Vagina (tissue), 2 donors: ENCODE measurements around the gene GRIN2C. TPM values are rescaled to one million over a fixed set of nuclear protein-coding genes. Genes with fewer than 3 reads are reported as not detected.
A peak's percentile ranks its signal among the peaks of the same experiment; 100 is the strongest.
"Not testable (repeated sequence)": the region's sequence is repeated elsewhere in the genome, so short reads cannot be mapped to it uniquely, and the experiment has no call there.

Source experiments
- DNase-seq, 2 donors: peaks; one replicate each; pipeline ENCODE4 v3.0.0-alpha.2; 2017; ENCODE audit errors: extremely low spot score in 2 of 2
- H3K27ac ChIP-seq: fragments of 200-600 bp; sonication (generic); one replicate; pipeline ENCODE4 v1.5.1; 2019
- H3K27me3 ChIP-seq: fragments of 200-600 bp; sonication (generic); one replicate; pipeline ENCODE4 v1.5.1; 2019
- H3K36me3 ChIP-seq, 2 donors: fragments of 200-600 bp; sonication (generic); one replicate each; pipeline ENCODE4 v1.5.1; 2017 to 2019
- H3K4me1 ChIP-seq: fragments of 200-600 bp; sonication (generic); one replicate; pipeline ENCODE4 v1.5.1; 2019
- H3K4me3 ChIP-seq, 2 donors: fragments of 200-600 bp; sonication (generic); 1 replicate in 1 of 2; 2 replicates in 1 of 2; pipeline ENCODE4 v1.5.1; 2016 to 2019
- H3K9me3 ChIP-seq: fragments of 200-600 bp; sonication (generic); one replicate; pipeline ENCODE4 v1.5.1; 2019
- POLR2A ChIP-seq, 2 donors: fragments of 450-650 bp; IDR thresholded peaks; one replicate each; pipeline ENCODE4 v1.6.1; 2017; ENCODE audit warnings: antibody characterized with exemption in 2 of 2, mild to moderate bottlenecking in 2 of 2, moderate library complexity in 2 of 2
- POLR2AphosphoS5 ChIP-seq, 2 donors: sonication (generic); formaldehyde crosslinking; IDR thresholded peaks; one replicate each; pipeline ENCODE4 v1.9.0; 2017; ENCODE audit warnings: antibody characterized with exemption in 2 of 2, mild to moderate bottlenecking in 2 of 2, low read depth in 1 of 2; ENCODE audit not compliant: insufficient read depth in 1 of 2
- intact Hi-C: fragments of 100-400 bp; cut with DNase I; formaldehyde crosslinking; loops from one replicate; pipeline ENCODE4 v1.15.1; 2023
- total RNA-seq: library from RNA; depleted of rRNA; stranded (reverse); fragments of >200 nt; gene quantifications from one replicate; pipeline ENCODE4 v1.2.3, GENCODE V29; 2016
- TF ChIP-seq, protein P1 (sequence below), 3 experiments: fragments of 450-650 bp in 2 of 3; fragments of 200-600 bp in 1 of 3; sonication (generic) in 1 of 3; IDR thresholded peaks; one replicate each; pipeline ENCODE4 v1.5.1; 2017 to 2019; ENCODE audit warnings: antibody characterized with exemption in 3 of 3, mild to moderate bottlenecking in 2 of 3, moderate library complexity in 2 of 3

GRIN2C gene
- total RNA-seq: not detected

DNA sequence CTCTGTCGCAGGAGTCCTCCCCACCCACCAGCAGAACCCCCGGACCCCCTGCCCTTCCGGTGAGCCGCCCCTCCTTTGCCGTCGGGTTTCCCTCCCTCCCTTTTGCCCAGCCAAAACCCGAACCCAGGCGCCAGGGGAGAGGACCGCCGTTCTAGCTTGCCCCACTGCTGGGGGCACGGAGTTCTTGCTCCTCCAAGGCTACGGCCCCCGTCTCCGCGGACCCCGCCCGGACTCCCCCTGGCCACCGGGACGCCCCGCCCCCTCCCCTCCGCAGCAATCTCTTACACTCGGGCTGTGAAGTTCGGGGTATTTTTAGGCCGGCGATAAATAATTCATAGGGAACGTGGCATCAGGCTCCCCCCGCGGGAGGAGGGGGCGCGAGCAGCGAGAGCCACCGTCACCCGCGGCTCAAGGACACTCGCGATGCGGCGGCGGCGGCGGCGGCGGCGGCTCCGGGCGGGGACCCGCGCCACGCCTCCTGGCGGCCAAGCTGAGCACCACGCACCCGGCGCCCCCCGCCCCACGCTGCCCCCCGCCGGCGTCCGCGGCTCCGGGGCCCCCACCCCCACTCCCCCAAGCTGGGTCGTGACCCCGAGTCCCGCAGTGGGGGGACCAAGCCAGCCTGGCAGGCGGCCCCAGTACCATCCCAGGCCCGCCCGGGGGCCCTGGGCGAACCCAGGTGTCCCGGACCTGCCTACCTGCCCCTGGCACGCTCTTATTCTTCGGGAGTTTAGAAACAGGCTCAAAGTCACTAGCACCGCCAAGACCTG lies at the start of gene GRIN2C:
GRIN2C (minus strand) TSS at position 427 of the 770 bp plus-strand sequence. CDS start 4,793 bp downstream, outside the sequence.
- no peak for DNase-seq
- Histone ChIP-seq H3K4me3 (peak within 1 kb of the TSS; percentile 21 to 39), H3K36me3 (no peaks in the 10 kb centered on the region), H3K4me1 (peaks cover 25% of the 10 kb centered on the region), H3K9me3 (no peaks in the 10 kb centered on the region), H3K27me3 (peaks cover 17% of the 10 kb centered on the region), H3K27ac (no peak within 1 kb of the TSS)
- intact Hi-C loops: loop anchor here (5.0 kb wide), 1 partner anchor 67 kb away; no protein-coding TSS in a partner anchor
- no peak for TF ChIP-seq POLR2A (IDR thresholded peaks at IDR 0.05)
- TF ChIP-seq, protein P1, sequence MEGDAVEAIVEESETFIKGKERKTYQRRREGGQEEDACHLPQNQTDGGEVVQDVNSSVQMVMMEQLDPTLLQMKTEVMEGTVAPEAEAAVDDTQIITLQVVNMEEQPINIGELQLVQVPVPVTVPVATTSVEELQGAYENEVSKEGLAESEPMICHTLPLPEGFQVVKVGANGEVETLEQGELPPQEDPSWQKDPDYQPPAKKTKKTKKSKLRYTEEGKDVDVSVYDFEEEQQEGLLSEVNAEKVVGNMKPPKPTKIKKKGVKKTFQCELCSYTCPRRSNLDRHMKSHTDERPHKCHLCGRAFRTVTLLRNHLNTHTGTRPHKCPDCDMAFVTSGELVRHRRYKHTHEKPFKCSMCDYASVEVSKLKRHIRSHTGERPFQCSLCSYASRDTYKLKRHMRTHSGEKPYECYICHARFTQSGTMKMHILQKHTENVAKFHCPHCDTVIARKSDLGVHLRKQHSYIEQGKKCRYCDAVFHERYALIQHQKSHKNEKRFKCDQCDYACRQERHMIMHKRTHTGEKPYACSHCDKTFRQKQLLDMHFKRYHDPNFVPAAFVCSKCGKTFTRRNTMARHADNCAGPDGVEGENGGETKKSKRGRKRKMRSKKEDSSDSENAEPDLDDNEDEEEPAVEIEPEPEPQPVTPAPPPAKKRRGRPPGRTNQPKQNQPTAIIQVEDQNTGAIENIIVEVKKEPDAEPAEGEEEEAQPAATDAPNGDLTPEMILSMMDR (IDR thresholded peaks at IDR 0.05): no peak
- TF ChIP-seq POLR2AphosphoS5 (IDR thresholded peaks at IDR 0.05; ENCODE audit: insufficient read depth in 1 of 2, low read depth in 1 of 2): no peak

DNA sequence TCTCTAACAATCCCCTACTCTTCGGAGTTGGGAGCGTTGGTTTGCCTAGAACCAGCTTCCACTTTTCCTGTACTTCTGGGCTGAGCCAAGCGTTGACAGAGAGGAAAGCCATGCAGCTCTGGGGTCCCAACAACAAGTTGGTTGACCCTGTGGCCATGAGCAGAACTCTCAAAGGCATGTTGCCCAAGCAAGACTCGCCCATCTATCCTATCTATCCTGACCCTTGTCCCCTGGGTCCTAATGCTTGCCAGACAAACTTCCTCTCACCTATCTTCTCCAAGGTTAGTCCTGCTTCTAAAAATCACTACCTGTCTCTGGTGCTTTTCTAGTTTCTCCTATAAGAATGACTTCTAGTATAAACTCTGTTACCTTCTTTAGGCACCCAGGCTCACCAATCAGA lies 49.4 kb upstream of the GRIN2C start:
- intact Hi-C loops: not testable (repeated sequence)

DNA sequence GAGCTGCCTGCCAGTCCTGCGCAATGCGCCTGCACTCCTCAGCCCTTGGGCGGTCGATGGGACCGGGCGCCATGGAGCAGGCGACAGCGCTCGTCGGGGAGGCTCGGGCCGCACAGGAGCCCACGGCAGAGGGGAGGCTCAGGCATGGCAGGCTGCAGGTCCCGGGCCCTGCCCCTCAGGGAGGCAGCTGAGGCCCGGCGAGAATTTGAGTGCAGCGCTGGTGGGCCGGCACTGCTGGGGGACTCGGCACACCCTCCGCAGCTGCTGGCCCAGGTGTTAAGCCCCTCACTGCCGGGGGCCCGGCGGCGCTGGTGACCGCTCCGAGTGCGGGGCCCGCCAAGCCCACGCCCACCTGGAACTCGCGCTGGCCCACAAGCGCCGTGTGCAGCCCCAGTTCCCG lies 47.3 kb upstream of the GRIN2C start:
- Histone ChIP-seq H3K4me1 (no peaks in the 10 kb centered on the region), H3K27ac (no peak overlapping the region), H3K27me3 (no peaks in the 10 kb centered on the region), H3K4me3 (no peak overlapping the region), H3K36me3 (no peaks in the 10 kb centered on the region), H3K9me3 (no peaks in the 10 kb centered on the region)
- no peak for DNase-seq
- intact Hi-C loops: no loop called here
- TF ChIP-seq POLR2AphosphoS5 (IDR thresholded peaks at IDR 0.05; ENCODE audit: insufficient read depth in 1 of 2, low read depth in 1 of 2) (no peak), POLR2A (IDR thresholded peaks at IDR 0.05) (no peak)
- TF ChIP-seq, protein P1 (IDR thresholded peaks at IDR 0.05): no peak

More for the DNA sequence above, 49.4 kb upstream of the GRIN2C start:
- H3K27ac ChIP-seq, H3K27me3 ChIP-seq, H3K36me3 ChIP-seq, DNase-seq, H3K4me1 ChIP-seq, H3K4me3 ChIP-seq, H3K9me3 ChIP-seq: not testable (repeated sequence)

DNA sequence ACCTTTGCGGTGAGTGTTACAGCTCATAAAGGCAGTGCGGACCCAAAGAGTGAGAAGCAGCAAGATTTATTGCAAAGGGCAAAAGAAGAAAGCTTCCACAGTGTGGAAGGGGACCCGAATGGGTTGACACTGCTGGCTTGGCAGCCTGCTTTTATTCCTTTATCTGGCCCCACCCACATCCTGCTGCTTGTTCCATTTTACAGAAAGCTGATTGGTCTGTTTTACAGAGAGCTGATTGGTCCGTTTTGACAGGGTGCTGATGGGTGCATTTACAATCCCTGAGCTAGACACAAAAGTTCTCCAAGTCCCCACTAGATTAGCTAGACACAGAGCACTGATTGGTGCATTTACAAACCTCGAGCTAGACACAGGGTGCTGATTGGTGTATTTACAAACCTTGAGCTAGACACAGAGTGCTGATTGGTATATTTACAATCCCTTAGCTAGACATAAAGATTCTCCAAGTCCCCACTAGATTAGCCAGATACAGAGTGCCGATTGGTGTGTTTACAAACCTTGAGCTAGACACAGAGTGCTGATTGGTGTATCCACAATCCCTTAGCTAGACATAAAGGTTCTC lies 46.6 kb upstream of the GRIN2C start:
- H3K4me1 ChIP-seq, H3K4me3 ChIP-seq, H3K27ac ChIP-seq, DNase-seq, intact Hi-C loops, H3K9me3 ChIP-seq, H3K36me3 ChIP-seq, H3K27me3 ChIP-seq: not testable (repeated sequence)

DNA sequence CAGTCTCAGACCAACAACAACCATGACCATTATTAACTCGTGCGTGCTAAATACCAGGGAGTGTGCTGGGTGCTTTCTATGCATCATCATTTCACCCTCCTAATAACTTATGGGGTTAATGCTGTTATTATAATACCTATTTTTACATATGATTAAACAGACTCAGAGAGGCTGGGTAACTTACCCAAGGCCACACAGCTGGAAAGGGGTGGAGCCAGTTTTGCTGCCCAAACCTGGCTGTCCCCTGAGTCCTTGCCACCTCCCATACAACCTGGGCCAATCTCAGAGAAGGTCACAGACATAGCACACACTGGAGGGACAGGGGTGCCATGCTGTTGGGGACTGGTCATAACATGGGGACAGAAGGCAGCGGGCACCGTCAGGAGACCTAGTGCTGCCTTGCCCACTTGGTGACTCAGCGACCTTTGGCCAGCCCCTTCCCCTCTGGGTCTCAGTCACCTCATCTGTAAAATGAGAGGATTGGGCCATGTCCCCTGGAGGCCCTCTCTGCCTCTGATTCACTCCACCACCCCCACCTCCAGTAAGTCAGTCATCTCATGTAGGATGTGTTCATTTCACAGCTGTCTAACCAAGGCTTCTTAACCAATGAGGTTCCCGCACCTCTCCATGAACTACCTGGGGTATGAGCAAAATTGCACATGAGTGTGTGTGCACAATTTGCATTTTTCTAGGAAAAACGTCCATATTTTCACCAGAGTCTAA lies 45.2 kb upstream of the GRIN2C start:
- Histone ChIP-seq H3K27me3 (no peaks in the 10 kb centered on the region), H3K36me3 (no peaks in the 10 kb centered on the region), H3K4me3 (no peak overlapping the region), H3K4me1 (no peaks in the 10 kb centered on the region), H3K27ac (no peak overlapping the region), H3K9me3 (no peaks in the 10 kb centered on the region)
- TF ChIP-seq POLR2A (IDR thresholded peaks at IDR 0.05) (no peak), POLR2AphosphoS5 (IDR thresholded peaks at IDR 0.05; ENCODE audit: insufficient read depth in 1 of 2, low read depth in 1 of 2) (no peak)
- TF ChIP-seq, protein P1 (IDR thresholded peaks at IDR 0.05): no peak
- DNase-seq: no peak
- intact Hi-C loops: no loop called here
